Measurements from ENCODE around the gene EPB41L1.

EPB41L1 gene

GRCh38 chr20:36262440-36262839, 107.9 kb downstream of the EPB41L1 start:
- no peak for DNase-seq (ENCODE audit: low read depth)

DNA sequence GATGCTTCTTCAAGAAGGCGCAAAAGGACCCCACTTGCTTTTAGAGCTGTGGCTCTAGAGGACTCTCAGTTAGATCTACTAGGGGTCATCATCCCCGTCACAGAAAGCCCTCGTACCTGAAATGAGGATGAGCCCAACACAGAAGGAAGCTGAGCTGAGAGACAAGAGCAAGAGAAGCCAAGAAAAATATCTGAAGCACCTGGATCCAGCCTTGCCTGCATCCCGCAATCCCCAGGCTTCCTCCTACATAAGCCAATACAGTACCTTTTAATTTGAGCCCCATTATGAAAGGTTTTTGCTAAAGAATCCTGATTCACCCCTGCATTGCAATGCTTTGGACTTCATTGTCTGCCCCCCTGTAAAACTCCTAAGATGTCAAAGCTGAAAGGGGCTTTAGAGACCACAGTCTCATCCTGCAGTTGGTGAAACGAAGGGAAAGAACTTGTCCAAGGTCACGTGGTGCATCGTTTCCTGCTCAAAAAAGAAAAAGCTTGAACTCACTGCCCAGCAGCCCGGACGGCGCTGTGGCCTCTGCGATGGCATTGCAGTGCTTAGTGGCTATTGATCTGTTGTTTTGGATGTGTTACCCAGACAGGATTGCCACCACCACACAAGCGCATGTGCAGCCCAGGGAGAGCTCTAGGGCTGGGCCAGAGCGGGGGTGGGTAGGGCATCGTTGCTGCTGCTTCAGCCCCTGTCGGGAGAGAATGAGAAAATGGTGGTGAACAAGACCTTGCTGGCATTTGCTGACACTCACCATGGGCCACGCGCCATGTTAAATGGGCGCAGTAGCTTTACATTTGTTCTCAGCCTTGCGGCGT, 110.1 kb downstream of the EPB41L1 start:
- no peak for DNase-seq (ENCODE audit: low read depth)

DNA sequence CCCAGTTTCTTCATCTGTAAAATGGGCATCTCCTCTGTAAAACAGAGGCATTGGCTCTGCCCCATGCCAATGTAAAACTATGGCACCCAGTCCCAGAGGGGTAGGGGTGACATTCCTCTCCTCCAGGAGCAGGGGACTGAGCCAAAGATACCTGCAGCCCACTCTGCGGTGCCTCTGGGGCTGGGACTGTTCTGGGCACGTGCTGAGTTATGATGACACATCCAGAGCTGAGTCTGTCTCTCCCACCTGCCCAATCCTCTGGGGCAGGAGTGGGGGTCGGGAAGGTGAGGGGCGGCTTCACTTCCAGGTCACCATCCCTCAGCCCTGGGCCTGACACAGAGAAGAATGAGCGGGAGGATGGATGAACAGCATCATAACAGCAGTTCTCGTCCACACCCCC, 111.6 kb downstream of the EPB41L1 start:
- no peak for DNase-seq (ENCODE audit: low read depth)

GRCh38 chr20:36267605-36268381, 113.3 kb downstream of the EPB41L1 start:
- no peak for DNase-seq (ENCODE audit: low read depth)

DNA sequence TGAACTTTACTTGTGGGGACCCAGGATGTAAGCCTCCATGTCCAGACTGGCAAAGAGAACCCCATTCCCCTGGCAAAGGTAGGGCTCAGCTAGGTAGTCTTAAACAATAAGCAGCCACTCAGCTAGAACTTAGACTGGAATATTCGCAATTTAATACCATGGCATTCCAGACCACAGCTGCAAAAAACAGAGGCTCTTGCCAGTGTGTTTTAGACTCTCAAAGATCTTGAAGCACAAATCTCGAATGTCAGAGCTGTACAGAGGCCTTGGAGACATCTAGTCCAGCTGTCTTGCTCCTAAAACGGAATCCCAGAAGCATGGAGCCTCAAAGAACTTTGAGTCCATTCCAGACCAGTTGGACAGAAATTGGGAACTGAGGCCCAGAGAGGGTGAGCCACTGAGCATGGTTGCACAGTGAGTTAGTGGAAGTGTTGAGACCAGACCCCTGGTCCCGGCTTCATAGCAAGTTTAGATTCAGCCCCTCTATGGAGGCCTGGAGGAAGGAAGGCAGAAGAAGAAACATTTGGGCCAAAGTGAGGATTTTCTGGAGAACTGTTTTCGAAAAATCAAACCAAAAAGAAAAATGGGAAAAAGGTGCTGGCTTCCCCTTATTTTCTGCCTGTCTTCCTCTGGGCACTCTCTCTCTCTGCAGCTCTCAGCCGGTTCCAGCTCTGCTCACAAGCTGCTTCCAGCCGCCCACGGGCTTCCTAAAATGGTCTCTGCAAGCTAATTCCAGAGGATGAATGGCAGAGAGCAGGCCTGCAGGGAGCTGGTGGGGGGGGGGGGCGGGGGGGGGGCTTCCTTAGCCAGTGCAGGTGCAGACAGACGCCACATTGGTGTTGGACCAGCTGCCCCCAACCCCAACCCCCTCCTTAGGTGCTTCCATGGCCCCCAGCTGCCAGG, 114.2 kb downstream of the EPB41L1 start:
- DNase-seq (ENCODE audit: low read depth) = no peak

DNA sequence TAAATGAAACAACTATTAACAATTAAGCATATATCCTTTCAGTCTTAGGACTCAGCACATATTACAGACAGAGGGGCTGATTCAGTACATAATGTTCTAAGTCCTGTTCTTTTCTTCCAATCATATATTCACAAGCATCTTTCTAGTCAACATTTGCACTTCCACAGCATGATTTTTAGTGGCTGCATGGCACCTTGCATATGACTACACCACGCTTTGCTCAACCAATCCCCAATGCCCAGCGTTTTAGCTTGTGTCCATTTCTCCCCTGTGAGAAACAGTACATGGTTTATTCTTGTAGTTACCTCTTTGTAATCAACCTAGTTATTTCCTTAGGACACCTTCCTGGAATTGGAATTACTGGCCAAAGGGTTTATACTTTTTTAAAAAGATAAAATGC, 115.0 kb downstream of the EPB41L1 start:
- no peak for DNase-seq (ENCODE audit: low read depth)

DNA sequence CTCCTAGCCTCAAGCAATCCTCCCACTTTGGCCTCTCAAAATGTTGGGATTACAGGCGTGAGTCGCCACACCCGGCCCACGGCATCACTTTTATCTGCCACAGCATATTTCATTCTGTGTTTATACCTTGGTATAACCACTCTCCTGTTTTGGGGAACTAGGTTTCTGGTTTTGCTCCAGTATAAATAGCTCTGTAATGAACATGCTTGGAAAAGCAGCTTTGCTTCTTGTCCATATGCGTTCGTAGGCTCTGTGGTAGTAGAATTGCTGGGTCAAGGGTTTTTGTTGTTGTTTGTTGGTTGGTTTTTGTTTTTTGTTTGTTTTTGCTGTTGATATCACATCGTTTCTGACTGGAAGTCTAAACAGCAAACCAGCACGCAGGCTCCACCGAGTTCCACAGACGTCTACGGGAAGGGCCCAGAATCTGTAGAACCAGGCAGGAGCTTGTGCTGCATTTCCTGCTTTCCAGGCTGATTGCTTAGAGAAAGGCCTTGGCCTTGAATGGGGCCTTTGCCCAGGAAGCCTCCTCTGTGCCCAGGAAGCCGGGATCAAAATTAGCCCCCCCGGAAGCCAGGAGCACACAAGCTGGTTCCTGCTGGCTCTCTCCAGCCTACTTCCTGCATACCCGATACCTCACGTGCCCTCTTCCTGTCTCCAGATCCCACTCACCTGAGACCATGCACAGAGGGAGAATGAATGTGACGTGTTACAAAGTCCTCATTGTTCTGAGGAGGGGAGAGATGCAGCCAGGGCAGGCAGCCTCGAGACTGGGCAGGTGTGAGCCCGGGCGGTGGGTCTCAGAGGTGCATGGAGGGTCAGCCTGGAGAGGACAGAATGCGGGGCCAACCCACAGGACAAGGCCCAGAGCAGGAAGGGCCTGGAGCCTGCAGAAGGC, 116.5 kb downstream of the EPB41L1 start:
- no peak for DNase-seq (ENCODE audit: low read depth)

- DNase-seq (ENCODE audit: low read depth) = no peak
Measured at GRCh38 chr20:36271639-36272546, 117.4 kb downstream of the EPB41L1 start.

DNA sequence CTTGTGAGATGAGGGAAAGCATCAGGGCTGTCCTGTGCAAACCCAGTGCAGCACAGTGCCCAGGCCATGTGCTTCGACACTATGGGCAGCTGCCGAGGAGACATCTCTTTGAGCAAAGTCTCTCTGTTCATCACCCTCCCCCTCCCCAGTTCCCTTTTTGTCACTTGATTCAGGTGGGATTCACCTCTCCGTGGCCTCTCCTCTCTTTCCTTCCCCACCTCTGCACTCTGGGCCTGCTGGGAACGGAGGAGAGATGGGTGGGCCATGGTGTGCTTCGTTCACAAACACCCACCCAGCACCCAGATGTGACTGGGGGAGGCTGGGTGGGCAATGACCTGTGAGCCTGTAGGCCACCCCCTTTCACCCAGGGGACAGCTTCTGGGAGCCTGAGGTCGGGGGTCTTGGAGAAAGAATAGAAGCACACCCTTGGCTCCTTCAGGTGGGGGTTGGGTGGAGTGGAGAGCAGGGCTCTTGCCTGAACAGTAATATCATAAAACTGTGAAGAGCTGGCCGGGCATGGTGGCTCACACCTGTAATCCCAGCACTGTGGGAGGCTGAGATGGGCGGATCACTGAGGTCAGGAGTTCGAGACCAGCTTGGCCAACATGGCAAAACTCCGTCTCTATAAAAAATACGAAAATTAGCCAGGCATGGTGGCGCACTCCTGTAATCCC, 118.1 kb downstream of the EPB41L1 start:
- DNase-seq (ENCODE audit: low read depth) = no peak

DNA sequence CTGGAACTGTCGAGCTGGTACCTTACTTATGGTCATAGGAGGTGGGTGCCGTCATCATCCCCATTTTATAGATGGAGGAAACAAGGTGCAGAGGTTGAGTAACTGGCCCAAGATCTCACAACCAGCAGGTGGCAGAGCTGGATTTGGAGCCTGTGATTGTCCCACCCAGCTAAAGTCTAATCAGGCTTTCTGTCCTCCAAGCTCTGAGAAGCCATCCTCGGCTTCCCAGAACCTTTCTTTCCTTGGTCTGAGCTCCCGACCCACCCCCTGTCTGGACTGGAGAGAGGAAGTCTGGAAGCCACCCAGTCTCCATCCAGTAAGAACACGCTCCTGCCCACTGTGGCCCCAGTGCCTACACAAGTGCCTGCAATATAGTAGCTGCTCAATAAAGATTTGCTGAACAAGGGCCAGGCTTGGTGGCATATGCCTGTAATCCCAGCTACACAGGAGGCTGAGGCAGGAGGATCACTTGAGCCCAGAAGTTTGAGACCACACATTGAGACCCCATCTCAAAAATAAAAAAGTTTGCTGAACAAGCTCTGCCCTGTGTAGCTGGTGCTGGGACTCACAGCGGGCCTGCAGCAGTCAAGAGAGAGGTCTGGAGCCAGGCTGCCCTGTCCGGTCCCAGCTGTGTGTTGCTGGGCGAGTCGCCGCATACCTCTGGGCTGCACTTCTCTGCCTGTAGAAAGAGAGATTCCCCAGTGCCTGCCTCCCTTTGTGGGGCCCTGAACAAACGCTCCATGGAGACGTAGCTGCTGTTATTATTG, 119.1 kb downstream of the EPB41L1 start:
- DNase-seq (ENCODE audit: low read depth) = no peak

DNA sequence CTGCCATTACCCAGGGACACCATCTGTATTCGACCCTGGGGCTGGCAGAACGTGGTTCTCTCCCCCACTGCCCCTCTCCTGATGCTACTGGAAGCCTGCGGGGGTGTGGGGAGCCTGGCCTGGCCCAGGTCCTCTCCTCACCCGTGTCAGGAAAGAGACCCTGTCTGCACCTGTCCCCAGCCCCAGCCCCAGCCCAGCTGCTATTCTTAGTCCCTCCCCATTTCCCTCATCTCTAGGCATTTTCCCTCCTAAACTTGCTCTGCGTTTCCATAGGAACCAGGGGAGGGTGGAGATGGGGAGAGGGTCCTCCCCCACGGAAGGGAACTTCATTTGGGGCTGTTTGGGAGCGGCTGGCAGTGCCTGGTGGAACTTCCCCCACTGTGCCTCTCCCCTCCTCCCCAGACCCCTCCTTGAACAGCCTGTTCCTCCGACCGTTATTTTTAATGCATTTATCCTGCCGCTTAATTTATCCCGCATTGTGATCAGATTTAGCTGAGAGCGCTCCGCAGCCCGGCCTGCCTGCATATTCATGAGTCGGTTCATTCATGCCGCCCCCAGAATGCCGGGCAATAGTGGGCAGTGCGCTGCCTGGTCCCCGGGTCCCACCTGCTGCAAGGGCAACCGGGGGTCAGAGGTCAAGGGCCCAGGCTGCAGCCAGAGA, 119.8 kb downstream of the EPB41L1 start:
- no peak for DNase-seq (ENCODE audit: low read depth)

DNA sequence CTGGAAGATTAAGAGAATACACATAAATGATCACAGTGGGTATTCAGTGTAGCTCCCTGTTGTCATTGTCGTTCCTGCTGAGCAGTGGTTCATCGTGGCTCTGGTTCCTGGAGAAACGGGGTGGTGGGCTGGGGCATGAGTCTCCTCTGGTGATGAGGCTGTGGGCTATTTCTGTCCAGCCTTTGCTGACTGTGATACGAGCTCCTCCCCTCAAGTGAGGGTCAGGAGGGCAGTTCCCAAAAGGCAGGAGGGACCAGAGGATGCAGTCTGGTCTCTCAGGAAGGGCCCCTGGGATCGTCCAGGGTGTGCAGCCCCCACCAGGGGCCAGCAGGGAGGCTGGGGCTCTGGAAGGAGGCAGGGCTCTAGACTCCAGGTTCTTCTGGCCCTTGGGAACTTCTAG, 120.5 kb downstream of the EPB41L1 start:
- DNase-seq (ENCODE audit: low read depth) = no peak

- no peak for DNase-seq (ENCODE audit: low read depth)
Measured at GRCh38 chr20:36275441-36276189, 121.1 kb downstream of the EPB41L1 start.

DNA sequence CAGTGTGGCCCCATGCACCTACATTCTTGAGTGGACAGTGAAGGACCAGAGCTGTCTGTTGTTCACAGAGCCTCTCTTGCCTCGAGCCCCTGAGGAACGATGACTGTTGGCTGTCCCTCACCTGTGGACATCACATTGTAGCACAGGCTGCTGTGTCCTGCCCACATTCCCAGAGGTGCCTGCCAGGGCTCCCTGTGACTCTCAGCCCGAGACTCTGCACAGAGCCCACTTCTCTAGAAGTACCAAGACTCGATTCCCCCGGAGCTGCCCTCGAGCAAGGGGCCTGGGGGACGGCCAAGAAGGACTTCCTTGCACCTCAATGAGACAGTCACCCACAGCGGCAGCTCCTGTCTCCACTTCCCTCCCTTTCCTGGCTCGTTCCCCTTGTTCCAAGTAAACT, 123.0 kb downstream of the EPB41L1 start:
- no peak for DNase-seq (ENCODE audit: low read depth)

GRCh38 chr20:36279362-36279761, 124.8 kb downstream of the EPB41L1 start:
- no peak for DNase-seq (ENCODE audit: low read depth)

DNA sequence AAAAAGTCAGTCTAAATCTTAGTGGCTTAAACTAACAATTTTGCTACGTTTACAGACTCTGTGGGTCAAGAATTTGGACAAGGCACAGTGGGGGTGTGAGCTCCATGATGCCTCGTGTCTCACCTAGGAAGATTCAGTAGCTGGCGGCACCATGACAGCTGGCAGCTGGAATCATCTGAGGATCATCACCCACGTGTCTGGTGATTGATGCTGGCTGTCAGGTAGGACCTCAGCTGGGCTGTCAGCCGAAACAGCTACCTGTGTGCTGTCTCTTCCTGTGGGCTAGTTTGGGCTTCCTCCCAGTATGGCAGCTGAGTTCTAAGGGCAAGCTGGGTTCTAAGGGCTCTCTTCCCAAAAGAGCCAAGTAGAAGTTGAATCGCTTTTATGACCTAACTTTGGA, 125.2 kb downstream of the EPB41L1 start:
- no peak for DNase-seq (ENCODE audit: low read depth)

DNA sequence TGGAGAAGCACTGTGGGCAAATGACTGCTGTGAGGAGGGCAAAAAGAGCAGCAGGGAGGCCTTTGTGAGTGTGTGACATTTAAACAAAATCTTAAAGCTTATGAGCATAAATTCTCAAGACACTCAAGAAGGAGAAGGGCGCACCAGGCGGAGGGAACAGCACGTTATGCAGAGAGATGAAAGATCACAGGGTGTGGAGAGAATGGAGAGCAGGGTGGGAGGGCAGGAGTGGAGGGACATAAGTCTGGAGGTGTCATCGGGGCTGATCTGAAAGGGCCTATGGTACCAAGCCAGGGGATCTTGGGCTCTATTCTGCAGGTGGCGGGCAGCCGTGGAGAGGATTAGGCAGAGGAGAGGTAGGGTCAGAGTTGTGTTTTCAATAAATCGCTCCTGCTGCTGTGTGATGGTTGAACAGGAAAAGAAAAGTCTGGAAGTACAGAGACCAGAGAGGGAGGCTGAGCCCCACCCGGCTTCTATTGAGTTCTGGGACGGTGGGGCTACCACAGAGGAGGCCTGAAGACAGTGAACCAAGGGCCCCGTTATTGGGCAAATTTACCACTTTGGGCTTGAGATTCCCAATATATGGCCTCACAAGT, 127.3 kb downstream of the EPB41L1 start:
- DNase-seq (ENCODE audit: low read depth) = no peak

Measured in stimulated activated CD8-positive, alpha-beta memory T cell treated with anti-CD3 and anti-CD28 coated beads, Interleukin-4, amount 100 ng/mL, for 24 hours (primary cell).